Esophagus muscularis mucosa (tissue), 4 donors: Measurements from ENCODE around the gene EEF2K.

Experiments used
- EP300 ChIP-seq: sonication (generic); formaldehyde crosslinking; IDR thresholded peaks from one replicate; pipeline ENCODE4 v1.6.1; 2017; ENCODE audit warnings: antibody characterized with exemption
- POLR2A ChIP-seq: fragments of 450-650 bp; IDR thresholded peaks from one replicate; pipeline ENCODE4 v1.6.1; 2017; ENCODE audit warnings: antibody characterized with exemption, moderate library complexity, mild to moderate bottlenecking, low read depth
- TF ChIP-seq, protein P1 (sequence below), 3 experiments: fragments of 200-600 bp in 2 of 3; fragments of 450-650 bp in 1 of 3; sonication (generic) in 2 of 3; IDR thresholded peaks; one replicate each; pipeline ENCODE4 v1.5.1; 2017 to 2019; ENCODE audit warnings: antibody characterized with exemption in 3 of 3, mild to moderate bottlenecking in 2 of 3, moderate library complexity in 1 of 3

DNA sequence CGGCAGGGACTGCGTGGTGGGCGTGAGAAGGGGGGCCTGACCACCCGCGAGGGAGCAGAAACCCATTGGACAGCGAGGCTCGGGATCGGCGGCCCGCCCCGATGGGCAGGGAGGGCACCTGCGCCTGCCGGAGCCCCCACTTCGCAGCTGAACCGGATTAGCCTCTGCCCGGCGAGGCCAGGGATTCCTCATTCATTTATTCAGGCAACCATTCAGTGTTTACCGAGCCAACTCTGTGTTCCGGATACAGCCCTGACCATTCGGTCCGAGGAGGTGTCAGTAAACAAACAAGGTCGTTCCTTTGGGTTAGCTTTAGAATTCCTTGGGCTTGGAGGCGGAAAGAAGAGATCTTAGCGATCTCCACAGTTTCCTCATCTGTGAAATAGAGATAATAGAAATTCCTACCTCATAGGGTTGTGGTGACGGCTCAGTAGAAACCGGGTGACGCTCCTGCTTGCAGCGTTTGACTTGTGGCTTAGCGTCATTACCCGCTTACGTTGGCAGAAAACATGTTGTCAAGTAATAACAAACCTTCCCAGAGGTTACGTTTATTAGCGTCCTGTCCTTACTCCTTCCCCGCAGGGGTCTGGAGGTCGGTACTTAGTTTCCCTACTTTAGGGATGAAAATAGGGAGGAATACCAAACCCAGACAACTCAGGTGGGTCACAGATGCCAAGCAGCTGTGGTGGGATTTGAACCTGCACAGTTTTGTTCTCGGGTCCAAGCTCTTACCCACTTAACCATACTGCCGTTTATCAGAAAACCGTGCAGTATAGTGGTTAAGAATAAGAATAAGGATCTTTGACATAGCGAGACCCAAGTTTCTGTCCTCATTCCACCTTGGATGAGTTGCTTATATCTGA, 92.0 kb downstream of the EEF2K start:
- no peak for TF ChIP-seq POLR2A
- TF ChIP-seq, protein P1, sequence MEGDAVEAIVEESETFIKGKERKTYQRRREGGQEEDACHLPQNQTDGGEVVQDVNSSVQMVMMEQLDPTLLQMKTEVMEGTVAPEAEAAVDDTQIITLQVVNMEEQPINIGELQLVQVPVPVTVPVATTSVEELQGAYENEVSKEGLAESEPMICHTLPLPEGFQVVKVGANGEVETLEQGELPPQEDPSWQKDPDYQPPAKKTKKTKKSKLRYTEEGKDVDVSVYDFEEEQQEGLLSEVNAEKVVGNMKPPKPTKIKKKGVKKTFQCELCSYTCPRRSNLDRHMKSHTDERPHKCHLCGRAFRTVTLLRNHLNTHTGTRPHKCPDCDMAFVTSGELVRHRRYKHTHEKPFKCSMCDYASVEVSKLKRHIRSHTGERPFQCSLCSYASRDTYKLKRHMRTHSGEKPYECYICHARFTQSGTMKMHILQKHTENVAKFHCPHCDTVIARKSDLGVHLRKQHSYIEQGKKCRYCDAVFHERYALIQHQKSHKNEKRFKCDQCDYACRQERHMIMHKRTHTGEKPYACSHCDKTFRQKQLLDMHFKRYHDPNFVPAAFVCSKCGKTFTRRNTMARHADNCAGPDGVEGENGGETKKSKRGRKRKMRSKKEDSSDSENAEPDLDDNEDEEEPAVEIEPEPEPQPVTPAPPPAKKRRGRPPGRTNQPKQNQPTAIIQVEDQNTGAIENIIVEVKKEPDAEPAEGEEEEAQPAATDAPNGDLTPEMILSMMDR (IDR thresholded peaks at IDR 0.05): no peak
- peak; percentile 19 for TF ChIP-seq EP300
